HCT116 (cell line): ENCODE results near the gene APH1B. TPM values are rescaled to one million over a fixed set of nuclear protein-coding genes. Genes with fewer than 3 reads are reported as not detected.

Experiments used
- ATAC-seq: fragments of 200-7000 bp; cut with Tn5 transposase; 2 replicates; pipeline ENCODE4 v1.9.1; 2020; ENCODE audit warnings: mild to moderate bottlenecking, moderate library complexity
- BruUV-seq: library from RNA; stranded (reverse); fragments of 400-500 nt; replicated peaks from 2 replicates; lab custom pipeline; 2021; lab: Mats Ljungman, UMichigan
- CTCF ChIA-PET: fragments of 300-600 bp; sonication (Branson Sonifier 250); formaldehyde crosslinking; loops from one replicate; lab custom pipeline; 2021; ENCODE audit warnings: antibody characterized with exemption; lab: Charles Lee
- POLR2A ChIA-PET: fragments of 300-600, 350-600 bp; sonication (Branson Sonifier 250); formaldehyde crosslinking; loops from one replicate; lab custom pipeline; 2021; ENCODE audit warnings: antibody characterized with exemption; lab: Charles Lee
- RAD21 ChIA-PET, 2 experiments: fragments of 300-600 bp; sonication (Branson Sonifier 250); formaldehyde crosslinking; loops; one replicate each; lab custom pipeline; 2023; ENCODE audit warnings: low total read pairs in 2 of 2; ENCODE audit not compliant: uncharacterized antibody in 2 of 2, unreplicated experiment in 2 of 2, low non-redundant PET in 1 of 2; lab: Charles Lee
- DNase-seq: peaks from one replicate; pipeline ENCODE4 v3.0.0-alpha.2; 2010; ENCODE audit warnings: low read depth, low spot score
- H2AFZ ChIP-seq: fragments of 200-600 bp; shearing (Covaris generic), sonication (generic); 2 replicates; pipeline ENCODE4 v1.6.1; 2017; ENCODE audit warnings: low read depth, mixed run types, mixed read lengths, antibody characterized with exemption, low read length; ENCODE audit not compliant: poor library complexity, severe bottlenecking
- H3K27ac ChIP-seq: 2 replicates; pipeline ENCODE4 v1.5.1; 2012; ENCODE audit warnings: low read depth, low read length
- H3K27me3 ChIP-seq: fragments of 200-600 bp; sonication (generic); 2 replicates; pipeline ENCODE4 v1.6.1; 2016; ENCODE audit warnings: mixed run types, low read length, mixed read lengths; ENCODE audit not compliant: insufficient read depth
- H3K36me3 ChIP-seq, 2 experiments: fragments of 200-500 bp in 1 of 2; fragments of 200-600 bp in 1 of 2; sonication (Bioruptor generic) in 1 of 2; sonication (generic) in 1 of 2; 2 replicates each; pipeline versions ENCODE4 v1.5.1 to v1.6.1; 2014 to 2016; ENCODE audit warnings: low read length in 2 of 2, inconsistent platforms in 1 of 2, mixed read lengths in 1 of 2, mixed run types in 1 of 2; ENCODE audit not compliant: insufficient read depth in 2 of 2, control insufficient read depth in 1 of 2
- H3K4me1 ChIP-seq, 2 experiments: fragments of 200-600 bp in 1 of 2; sonication (generic) in 1 of 2; 2 replicates each; pipeline versions ENCODE4 v1.5.1 to v1.6.1; 2012 to 2017; ENCODE audit warnings: low read length in 2 of 2, inconsistent platforms in 1 of 2, mild to moderate bottlenecking in 1 of 2, mixed read lengths in 1 of 2, mixed run types in 1 of 2, moderate library complexity in 1 of 2; ENCODE audit not compliant: insufficient read depth in 2 of 2, control insufficient read depth in 1 of 2
- H3K4me2 ChIP-seq: fragments of 200-600 bp; sonication (generic); 2 replicates; pipeline ENCODE4 v1.6.1; 2017; ENCODE audit warnings: mixed run types, low read length, mixed read lengths
- H3K4me3 ChIP-seq, 2 experiments: fragments of 200-600 bp in 1 of 2; sonication (generic) in 1 of 2; replicated peaks in 1 of 2; 2 replicates each; pipeline ENCODE4 v1.5.1; 2011 to 2016; ENCODE audit warnings: low read length in 2 of 2, control low read depth in 1 of 2, low read depth in 1 of 2, mild to moderate bottlenecking in 1 of 2, mixed read lengths in 1 of 2, mixed run types in 1 of 2
- H3K79me2 ChIP-seq: fragments of 200-600 bp; sonication (generic); 2 replicates; pipeline ENCODE4 v1.6.1; 2017; ENCODE audit warnings: mild to moderate bottlenecking, mixed run types, low read length, moderate library complexity, mixed read lengths; ENCODE audit not compliant: insufficient read depth
- H3K9ac ChIP-seq: fragments of 200-600 bp; sonication (generic); 2 replicates; pipeline ENCODE4 v1.6.1; 2016; ENCODE audit warnings: low read length, mixed read lengths
- H3K9me2 ChIP-seq: fragments of 200-600 bp; sonication (generic), shearing (Covaris generic); 2 replicates; pipeline ENCODE4 v1.6.1; 2017; ENCODE audit warnings: mixed run types, mild to moderate bottlenecking, moderate library complexity; ENCODE audit not compliant: insufficient read depth
- H3K9me3 ChIP-seq, 2 experiments: fragments of 200-500 bp in 1 of 2; fragments of 200-600 bp in 1 of 2; sonication (Bioruptor generic) in 1 of 2; sonication (generic) in 1 of 2; 2 replicates each; pipeline ENCODE4 v1.6.1; 2014 to 2017; ENCODE audit warnings: low read length in 2 of 2, mixed read lengths in 2 of 2, inconsistent platforms in 1 of 2, low read depth in 1 of 2, mild to moderate bottlenecking in 1 of 2, mixed run types in 1 of 2, moderate library complexity in 1 of 2; ENCODE audit not compliant: control insufficient read depth in 1 of 2, insufficient read depth in 1 of 2
- H4K20me1 ChIP-seq: fragments of 200-600 bp; sonication (generic), shearing (Covaris generic); 2 replicates; pipeline ENCODE4 v1.6.1; 2017; ENCODE audit warnings: mixed run types, mild to moderate bottlenecking, moderate library complexity; ENCODE audit not compliant: insufficient read depth
- CBX3 ChIP-seq: IDR thresholded peaks from 2 replicates; pipeline ENCODE4 v1.6.1; 2012; ENCODE audit warnings: low read depth
- ELF1 ChIP-seq: IDR thresholded peaks from 2 replicates; pipeline ENCODE4 v1.6.1; 2012; ENCODE audit warnings: low read depth, borderline replicate concordance
- EZH2 ChIP-seq: fragments of 200-600 bp; sonication (generic); IDR thresholded peaks from 2 replicates; pipeline ENCODE4 v1.6.1; 2017; ENCODE audit warnings: antibody characterized with exemption, mixed run types
- EZH2phosphoT487 ChIP-seq: fragments of 200-600 bp; IDR thresholded peaks from 2 replicates; pipeline ENCODE4 v1.6.1; 2018; ENCODE audit warnings: antibody characterized with exemption, borderline replicate concordance
- FOSL1 ChIP-seq: IDR thresholded peaks from 2 replicates; pipeline ENCODE4 v1.6.1; 2012; ENCODE audit warnings: low read depth
- JUND ChIP-seq: IDR thresholded peaks from 2 replicates; pipeline ENCODE4 v1.6.1; 2012
- POLR2A ChIP-seq: IDR thresholded peaks from 2 replicates; pipeline ENCODE4 v1.7.0; 2011; ENCODE audit warnings: borderline replicate concordance; ENCODE audit not compliant: insufficient read depth, insufficient read length; ENCODE audit errors: extremely low read depth
- POLR2AphosphoS5 ChIP-seq: IDR thresholded peaks from 2 replicates; pipeline ENCODE4 v1.6.1; 2011; ENCODE audit warnings: mild to moderate bottlenecking, low read depth, low read length, moderate library complexity
- RAD21 ChIP-seq: IDR thresholded peaks from 2 replicates; pipeline ENCODE4 v1.6.1; 2012; ENCODE audit warnings: low read depth, mild to moderate bottlenecking
- SIN3A ChIP-seq: IDR thresholded peaks from 2 replicates; pipeline ENCODE4 v1.6.1; 2012; ENCODE audit warnings: low read depth
- SP1 ChIP-seq: IDR thresholded peaks from 2 replicates; pipeline ENCODE4 v1.6.1; 2012; ENCODE audit warnings: low read depth
- TCF7L2 ChIP-seq: IDR thresholded peaks from 2 replicates; pipeline ENCODE4 v1.7.0; 2011; ENCODE audit warnings: borderline replicate concordance, inconsistent platforms; ENCODE audit not compliant: insufficient read depth, insufficient read length; ENCODE audit errors: extremely low read depth
- YY1 ChIP-seq: IDR thresholded peaks from 2 replicates; pipeline ENCODE4 v1.6.1; 2011; ENCODE audit warnings: low read length, low read depth, moderate library complexity, mild to moderate bottlenecking; ENCODE audit not compliant: insufficient replicate concordance; ENCODE audit errors: extremely low read depth
- intact Hi-C: fragments of 100-400 bp; cut with micrococcal nuclease; formaldehyde crosslinking; loops from 2 replicates; pipeline ENCODE4 v1.10.0; 2022
- total RNA-seq: library from RNA; stranded (reverse); gene quantifications from one replicate; pipeline ENCODE4 v1.2.1, GENCODE V29; 2021; ENCODE audit not compliant: unreplicated experiment
- TF ChIP-seq, protein P1 (sequence below): IDR thresholded peaks from 2 replicates; pipeline ENCODE4 v1.6.1; 2012
- TF ChIP-seq, protein P2 (sequence below): IDR thresholded peaks from 2 replicates; pipeline ENCODE4 v1.6.1; 2012
- TF ChIP-seq, protein P3 (sequence below), 3 experiments: fragments of 200-600 bp in 1 of 3; sonication (generic) in 1 of 3; IDR thresholded peaks in 2 of 3; conservative IDR thresholded peaks in 1 of 3; 2 replicates each; pipeline ENCODE4 v1.5.1; 2012 to 2017; ENCODE audit warnings: low read depth in 2 of 3, low read length in 2 of 3, antibody characterized with exemption in 1 of 3, borderline replicate concordance in 1 of 3, control low read depth in 1 of 3, mild to moderate bottlenecking in 1 of 3, mixed read lengths in 1 of 3, mixed run types in 1 of 3, moderate library complexity in 1 of 3; ENCODE audit not compliant: insufficient read depth in 1 of 3

Gene APH1B
- total RNA-seq, 1 experiment from 2014 or later, result 8.5 TPM

DNA sequence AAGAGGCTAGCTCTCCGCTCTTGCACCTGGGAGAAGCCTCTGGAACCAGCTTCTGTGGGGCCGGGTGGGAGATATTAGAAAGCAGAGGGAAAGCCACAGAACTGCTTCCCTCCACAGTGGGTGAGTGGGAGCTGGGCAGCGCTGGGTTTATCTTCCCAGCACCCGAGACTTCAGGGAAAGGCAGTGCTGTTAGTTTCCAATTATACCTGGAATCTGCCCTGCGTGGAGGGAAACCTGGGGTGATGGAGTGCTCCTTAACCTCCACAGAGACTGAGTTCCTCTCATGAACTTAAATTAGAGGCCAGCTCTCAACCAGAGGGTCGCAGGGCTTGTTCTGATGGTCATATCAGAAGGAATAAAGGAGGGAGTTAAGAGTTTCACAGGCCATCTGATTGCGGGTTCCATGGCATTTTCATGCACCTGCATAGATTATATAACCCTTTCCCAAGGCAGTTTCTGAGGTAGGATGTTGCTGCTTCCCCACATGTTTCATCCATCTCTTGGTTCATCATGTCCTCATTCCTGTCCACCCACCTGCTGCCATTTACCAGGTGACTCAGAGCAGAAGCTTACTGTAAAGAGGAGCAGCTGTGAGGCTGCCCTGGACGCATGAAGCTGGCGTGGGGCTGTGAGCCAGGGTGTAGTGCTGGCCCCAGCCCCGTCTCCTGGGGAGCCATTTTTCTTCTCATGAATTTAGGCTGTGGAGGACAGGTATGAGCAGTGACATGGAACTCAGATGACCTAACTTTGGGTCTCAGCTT, 61.8 kb downstream of the APH1B start:
- ChIA-PET POLR2A (no interaction called here), CTCF (no interaction called here), RAD21 (no interaction called here)
- Histone ChIP-seq H3K4me2 (no peak overlapping the region), H3K27ac (no peak overlapping the region), H2AFZ (no peak overlapping the region), H3K9ac (no peak overlapping the region), H3K27me3 (no peaks in the 10 kb centered on the region), H3K4me1 (no peaks in the 10 kb centered on the region), H3K9me2 (no peaks in the 10 kb centered on the region), H4K20me1 (no peaks in the 10 kb centered on the region), H3K79me2 (no peaks in the 10 kb centered on the region), H3K4me3 (no peak overlapping the region), H3K9me3 (no peaks in the 10 kb centered on the region), H3K36me3 (no peaks in the 10 kb centered on the region)
- BruUV-seq, result no TSS peak
- no peak for TF ChIP-seq POLR2A
- TF ChIP-seq POLR2AphosphoS5, result no peak
- TF ChIP-seq EZH2phosphoT487, result no peak
- TF ChIP-seq, protein P1, sequence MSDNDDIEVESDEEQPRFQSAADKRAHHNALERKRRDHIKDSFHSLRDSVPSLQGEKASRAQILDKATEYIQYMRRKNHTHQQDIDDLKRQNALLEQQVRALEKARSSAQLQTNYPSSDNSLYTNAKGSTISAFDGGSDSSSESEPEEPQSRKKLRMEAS, result no peak
- no peak for TF ChIP-seq ELF1
- intact Hi-C loops, result no loop called here
- DNase-seq (no peak), ATAC-seq (no peak)

DNA sequence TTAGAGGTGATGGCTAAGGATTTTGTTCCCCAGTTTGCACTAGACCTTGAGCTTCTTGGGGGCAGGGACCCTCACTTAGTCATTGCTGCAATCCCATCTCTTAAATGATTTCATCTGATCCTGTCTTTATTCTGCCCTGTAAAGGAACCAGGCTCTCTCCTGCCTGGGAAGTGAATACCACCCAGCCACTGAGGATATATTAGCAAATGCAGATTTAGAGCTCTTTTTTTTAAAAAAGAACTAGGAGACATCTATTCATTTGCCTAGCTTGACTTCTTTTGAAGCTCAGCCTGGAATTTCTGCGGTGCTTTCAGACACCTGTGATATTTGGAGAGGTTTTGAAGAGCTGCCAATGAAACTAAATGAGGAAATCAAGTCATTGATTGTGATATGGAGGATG, 62.4 kb downstream of the APH1B start:
- BruUV-seq, result no TSS peak
- no peak overlapping the region for H3K4me2 ChIP-seq
- CTCF ChIA-PET, result no interaction called here
- TF ChIP-seq CBX3 (no peak), TCF7L2 (no peak), EZH2 (no peak), RAD21 (no peak), FOSL1 (no peak), YY1 (no peak), JUND (no peak), SP1 (no peak), SIN3A (no peak)
- TF ChIP-seq, protein P2, sequence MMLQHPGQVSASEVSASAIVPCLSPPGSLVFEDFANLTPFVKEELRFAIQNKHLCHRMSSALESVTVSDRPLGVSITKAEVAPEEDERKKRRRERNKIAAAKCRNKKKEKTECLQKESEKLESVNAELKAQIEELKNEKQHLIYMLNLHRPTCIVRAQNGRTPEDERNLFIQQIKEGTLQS, result no peak
- TF ChIP-seq, protein P3, sequence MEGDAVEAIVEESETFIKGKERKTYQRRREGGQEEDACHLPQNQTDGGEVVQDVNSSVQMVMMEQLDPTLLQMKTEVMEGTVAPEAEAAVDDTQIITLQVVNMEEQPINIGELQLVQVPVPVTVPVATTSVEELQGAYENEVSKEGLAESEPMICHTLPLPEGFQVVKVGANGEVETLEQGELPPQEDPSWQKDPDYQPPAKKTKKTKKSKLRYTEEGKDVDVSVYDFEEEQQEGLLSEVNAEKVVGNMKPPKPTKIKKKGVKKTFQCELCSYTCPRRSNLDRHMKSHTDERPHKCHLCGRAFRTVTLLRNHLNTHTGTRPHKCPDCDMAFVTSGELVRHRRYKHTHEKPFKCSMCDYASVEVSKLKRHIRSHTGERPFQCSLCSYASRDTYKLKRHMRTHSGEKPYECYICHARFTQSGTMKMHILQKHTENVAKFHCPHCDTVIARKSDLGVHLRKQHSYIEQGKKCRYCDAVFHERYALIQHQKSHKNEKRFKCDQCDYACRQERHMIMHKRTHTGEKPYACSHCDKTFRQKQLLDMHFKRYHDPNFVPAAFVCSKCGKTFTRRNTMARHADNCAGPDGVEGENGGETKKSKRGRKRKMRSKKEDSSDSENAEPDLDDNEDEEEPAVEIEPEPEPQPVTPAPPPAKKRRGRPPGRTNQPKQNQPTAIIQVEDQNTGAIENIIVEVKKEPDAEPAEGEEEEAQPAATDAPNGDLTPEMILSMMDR (IDR thresholded peaks at IDR 0.05 in 2 of 3, conservative IDR thresholded peaks at IDR 0.05 in 1 of 3; ENCODE audit: borderline replicate concordance in 1 of 3, insufficient read depth in 1 of 3, low read depth in 2 of 3, low read length in 2 of 3), result no peak
- TF ChIP-seq, protein P1, result no peak

More for the DNA sequence above, 62.4 kb downstream of the APH1B start:
- H3K4me1 ChIP-seq, result no peaks in the 10 kb centered on the region
- no peak overlapping the region for H2AFZ ChIP-seq
- H4K20me1 ChIP-seq, result no peaks in the 10 kb centered on the region
- no peaks in the 10 kb centered on the region for H3K36me3 ChIP-seq
- H3K9ac ChIP-seq, result no peak overlapping the region
- H3K4me3 ChIP-seq, result no peak overlapping the region
- intact Hi-C loops, result no loop called here
- no peak overlapping the region for H3K27ac ChIP-seq
- ChIA-PET POLR2A (no interaction called here), RAD21 (no interaction called here)
- H3K27me3 ChIP-seq, result no peaks in the 10 kb centered on the region
- H3K79me2 ChIP-seq, result no peaks in the 10 kb centered on the region
- ATAC-seq (no peak), DNase-seq (no peak)
- no peaks in the 10 kb centered on the region for H3K9me3 ChIP-seq
- H3K9me2 ChIP-seq, result no peaks in the 10 kb centered on the region
